Fibroblast of peridontal ligament (primary cell): ENCODE measurements around the gene ESPL1.
A peak's percentile ranks its signal among the peaks of the same experiment; 100 is the strongest.

Source experiments
- DNase-seq: peaks from one replicate; pipeline ENCODE4 v3.0.0-alpha.2; 2010; ENCODE audit errors: extremely low read depth

ESPL1 gene

GRCh38 chr12:53336181-53336681 lies 68.1 kb downstream of the ESPL1 start, which contains the start of gene SP7:
Gene SP7, minus strand, starts transcription at chr12:53336354. Its CDS starts 708 bp downstream, at chr12:53335646.
- DNase-seq = peak; percentile 22

- DNase-seq = no peak
These were observed 69.9 kb downstream of the ESPL1 start for GRCh38 chr12:53338017-53338416.

- no peak for DNase-seq
These were observed 70.8 kb downstream of the ESPL1 start for GRCh38 chr12:53338916-53339315.

GRCh38 chr12:53340398-53340797 lies 72.3 kb downstream of the ESPL1 start:
- DNase-seq = no peak
